HG03025 (cell line): ENCODE measurements around the gene ZCCHC10.
A peak's percentile ranks its signal among the peaks of the same experiment; 100 is the strongest.

Source experiments
- ATAC-seq: cut with Tn5 transposase; IDR thresholded peaks from one replicate; pipeline ENCODE4 v1.9.1; 2021; ENCODE audit warnings: mild to moderate bottlenecking, moderate library complexity; ENCODE audit not compliant: unreplicated experiment, low FRiP score

The ZCCHC10 gene

DNA sequence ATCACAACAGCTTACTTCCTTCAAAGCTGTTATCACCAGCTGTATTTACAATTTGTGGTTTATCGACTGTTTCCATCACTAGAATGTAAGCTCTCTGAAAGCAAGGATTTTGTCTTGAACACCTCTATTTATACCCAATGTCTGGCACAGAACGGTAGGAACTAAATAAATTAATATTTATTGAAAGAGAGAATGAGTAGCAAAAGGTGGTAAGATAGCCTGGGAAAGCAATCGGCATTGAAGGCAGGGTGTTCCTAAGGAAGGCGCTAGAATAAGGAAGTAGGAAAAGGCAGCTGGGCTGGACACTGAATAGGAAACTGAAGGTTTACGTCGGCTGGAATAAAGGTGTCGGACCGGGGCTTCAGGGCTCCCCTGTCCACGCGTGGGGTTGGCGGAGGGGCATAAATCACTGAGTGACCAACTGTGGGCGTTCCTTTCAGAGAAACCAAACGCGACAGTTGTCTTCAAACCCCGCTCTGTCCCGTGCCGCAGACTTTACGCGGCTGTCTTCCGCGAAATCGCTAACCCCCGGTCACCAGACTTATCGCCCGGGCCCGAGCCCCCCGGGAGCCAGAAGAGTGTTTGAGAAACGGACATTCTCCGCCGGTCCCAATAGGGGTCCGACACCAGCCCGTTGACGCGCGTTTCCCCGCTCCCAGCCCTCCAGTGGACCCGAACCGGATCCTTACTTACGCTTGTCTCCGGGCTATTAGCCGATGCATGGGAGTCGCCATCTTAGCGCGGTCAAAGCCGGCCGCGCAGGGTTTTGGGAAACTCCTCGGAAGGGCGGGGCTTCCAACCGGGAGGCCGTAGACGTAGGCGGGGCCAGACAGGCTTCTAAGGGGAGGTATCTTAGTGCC lies at the start of gene ZCCHC10:
Gene ZCCHC10, minus strand, starts transcription at position 746 of the 860 bp plus-strand sequence. Its CDS starts 12 bp downstream, at position 734.
- ATAC-seq = peak; percentile 88

- no peak for ATAC-seq
These were observed 49.5 kb upstream of the ZCCHC10 start for GRCh38 chr5:133075572-133076536.

DNA sequence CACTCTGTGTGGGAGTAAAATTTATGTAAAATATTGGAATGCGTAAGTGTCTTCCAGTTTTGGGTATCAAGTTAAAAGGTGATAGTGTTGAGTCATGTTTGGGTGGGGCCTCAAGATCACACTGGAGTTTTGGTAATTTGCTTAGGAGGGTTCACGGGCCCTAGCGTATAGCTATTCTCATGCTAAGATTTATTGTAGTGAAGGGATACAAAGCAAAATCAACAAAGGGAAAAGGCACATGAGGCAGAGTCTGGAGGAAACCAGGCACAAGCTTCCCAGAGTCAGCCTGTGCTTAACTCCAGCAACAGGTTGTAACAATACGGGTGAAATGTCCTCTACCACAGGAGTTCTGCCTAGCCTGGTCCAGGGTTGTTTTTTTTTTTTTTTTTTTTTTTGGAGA lies 45.7 kb upstream of the ZCCHC10 start:
- no peak for ATAC-seq

GRCh38 chr5:133066045-133066444 lies 39.7 kb upstream of the ZCCHC10 start:
- no peak for ATAC-seq

- ATAC-seq = no peak
These were observed 39.1 kb upstream of the ZCCHC10 start for GRCh38 chr5:133065471-133065870.

GRCh38 chr5:133063965-133064364 lies 37.6 kb upstream of the ZCCHC10 start:
- no peak for ATAC-seq

GRCh38 chr5:133062276-133062675 lies 35.9 kb upstream of the ZCCHC10 start:
- ATAC-seq = no peak

DNA sequence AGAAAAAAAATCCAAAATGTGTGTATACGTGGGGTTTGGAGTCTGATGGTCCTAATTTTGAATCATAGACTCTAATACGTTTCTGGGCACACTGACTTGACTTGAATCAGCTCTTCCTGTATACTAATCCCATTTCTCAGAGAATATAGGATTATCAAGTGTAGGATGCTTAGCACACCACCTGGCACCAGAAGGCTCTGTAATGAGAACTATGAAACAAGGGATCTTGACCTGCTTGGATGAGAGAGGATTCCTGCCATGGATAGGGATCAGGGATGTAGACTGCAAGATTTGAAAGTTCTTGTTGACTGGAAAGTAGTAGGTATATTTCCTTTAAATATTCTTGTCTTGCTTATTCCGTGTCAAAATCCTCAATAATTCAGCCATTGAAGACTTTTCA lies 33.3 kb upstream of the ZCCHC10 start:
- no peak for ATAC-seq

DNA sequence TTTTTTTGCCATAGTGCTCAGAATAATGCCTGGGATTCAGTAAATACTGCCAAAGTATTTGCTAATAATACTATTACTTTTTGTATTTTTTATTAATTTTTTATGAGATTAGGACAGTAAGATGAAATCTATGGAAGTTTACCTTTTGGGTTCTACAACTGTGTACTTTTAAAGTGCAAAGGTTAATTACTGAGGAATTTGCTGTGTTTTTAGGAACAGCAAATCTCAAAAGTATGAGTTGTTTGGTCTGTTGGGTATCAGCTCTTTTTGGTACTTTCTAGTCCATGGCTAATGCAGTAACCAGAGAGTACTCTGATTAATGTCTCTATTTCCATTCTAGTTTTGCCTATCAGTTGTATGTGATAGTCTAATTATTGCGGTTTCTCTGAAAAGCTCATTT lies 30.5 kb upstream of the ZCCHC10 start:
- ATAC-seq = no peak

- ATAC-seq = no peak
These were observed 28.5 kb upstream of the ZCCHC10 start for GRCh38 chr5:133054697-133055471.

DNA sequence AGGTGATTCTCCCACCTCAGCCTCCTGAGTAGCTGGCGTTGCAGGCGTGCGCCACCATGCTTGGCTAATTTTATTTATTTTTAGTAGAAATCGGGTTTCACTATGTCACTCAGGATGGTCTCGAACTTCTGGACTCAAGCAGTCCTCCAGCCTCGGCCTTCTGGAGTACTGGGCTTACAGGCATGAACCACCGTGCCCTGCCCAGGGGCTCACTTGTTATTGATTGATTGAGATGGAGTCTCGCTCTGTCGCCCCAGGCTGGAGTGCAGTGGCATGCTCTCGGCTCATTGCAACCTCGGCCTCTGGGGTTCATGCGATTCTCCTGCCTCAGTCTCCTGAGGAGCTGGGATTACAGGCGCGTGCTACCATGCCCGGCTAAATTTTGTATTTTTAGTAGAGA lies 27.1 kb upstream of the ZCCHC10 start:
- no peak for ATAC-seq

- ATAC-seq = peak; percentile 24
These were observed 26.2 kb upstream of the ZCCHC10 start for GRCh38 chr5:133052317-133053175.

DNA sequence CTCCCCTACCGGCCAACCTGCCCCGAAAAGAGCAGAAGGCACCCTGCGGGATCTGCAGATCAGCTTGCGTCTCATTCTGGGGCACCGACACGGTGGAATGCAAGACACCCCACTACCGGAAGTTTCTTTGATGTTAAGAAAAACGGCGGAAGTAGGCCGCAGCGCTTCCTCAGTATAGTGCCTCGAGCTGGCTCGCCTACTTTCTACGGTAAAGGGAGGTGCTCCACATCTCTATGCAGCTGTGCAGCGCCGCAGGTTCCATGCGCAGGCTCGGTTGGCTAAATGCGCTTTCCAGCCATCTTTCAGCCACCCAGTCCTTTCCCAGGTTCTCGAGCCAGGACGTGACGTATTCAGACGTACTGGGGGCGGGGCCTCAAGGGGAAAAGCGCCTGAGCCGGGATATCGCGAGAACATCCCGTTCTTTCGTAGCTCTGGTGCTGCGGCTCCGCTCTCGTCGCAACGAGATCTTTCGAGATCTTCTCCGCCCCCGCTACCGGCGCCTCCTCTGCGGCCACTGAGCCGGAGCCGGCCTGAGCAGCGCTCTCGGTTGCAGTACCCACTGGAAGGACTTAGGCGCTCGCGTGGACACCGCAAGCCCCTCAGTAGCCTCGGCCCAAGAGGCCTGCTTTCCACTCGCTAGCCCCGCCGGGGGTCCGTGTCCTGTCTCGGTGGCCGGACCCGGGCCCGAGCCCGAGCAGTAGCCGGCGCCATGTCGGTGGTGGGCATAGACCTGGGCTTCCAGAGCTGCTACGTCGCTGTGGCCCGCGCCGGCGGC lies 25.4 kb upstream of the ZCCHC10 start, which contains the start of gene HSPA4:
Gene HSPA4, plus strand, starts transcription at position 472 of the 775 bp plus-strand sequence. Its CDS starts 238 bp downstream, at position 710.
- peak; percentile 83 for ATAC-seq

DNA sequence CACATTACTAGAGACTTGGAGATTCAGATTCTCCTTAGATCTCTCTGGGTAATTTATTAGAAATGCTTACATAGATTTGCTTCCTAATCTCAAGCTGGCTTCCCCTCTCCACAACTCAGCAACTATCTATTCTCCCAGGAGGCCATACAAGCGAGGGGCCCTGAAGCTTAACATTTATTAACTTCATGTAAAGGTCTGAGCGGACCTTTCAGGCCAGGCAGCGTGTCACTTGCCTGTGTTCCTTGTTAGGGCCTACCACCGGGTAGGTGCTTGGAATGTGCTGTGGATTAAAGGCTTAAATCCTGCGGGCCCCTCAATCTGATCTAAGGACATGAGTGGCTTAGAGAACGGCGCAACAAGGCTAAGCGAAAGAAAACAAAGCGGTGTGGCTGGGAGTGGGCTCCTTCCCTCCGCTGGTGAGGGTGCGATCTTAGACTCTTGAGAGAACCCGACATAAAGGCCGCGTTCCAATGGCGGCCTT lies 24.8 kb upstream of the ZCCHC10 start:
- ATAC-seq = peak; percentile 3

- ATAC-seq = no peak
These were observed 24.2 kb upstream of the ZCCHC10 start for GRCh38 chr5:133050521-133050920.

GRCh38 chr5:133049726-133050048 lies 23.3 kb upstream of the ZCCHC10 start:
- no peak for ATAC-seq

DNA sequence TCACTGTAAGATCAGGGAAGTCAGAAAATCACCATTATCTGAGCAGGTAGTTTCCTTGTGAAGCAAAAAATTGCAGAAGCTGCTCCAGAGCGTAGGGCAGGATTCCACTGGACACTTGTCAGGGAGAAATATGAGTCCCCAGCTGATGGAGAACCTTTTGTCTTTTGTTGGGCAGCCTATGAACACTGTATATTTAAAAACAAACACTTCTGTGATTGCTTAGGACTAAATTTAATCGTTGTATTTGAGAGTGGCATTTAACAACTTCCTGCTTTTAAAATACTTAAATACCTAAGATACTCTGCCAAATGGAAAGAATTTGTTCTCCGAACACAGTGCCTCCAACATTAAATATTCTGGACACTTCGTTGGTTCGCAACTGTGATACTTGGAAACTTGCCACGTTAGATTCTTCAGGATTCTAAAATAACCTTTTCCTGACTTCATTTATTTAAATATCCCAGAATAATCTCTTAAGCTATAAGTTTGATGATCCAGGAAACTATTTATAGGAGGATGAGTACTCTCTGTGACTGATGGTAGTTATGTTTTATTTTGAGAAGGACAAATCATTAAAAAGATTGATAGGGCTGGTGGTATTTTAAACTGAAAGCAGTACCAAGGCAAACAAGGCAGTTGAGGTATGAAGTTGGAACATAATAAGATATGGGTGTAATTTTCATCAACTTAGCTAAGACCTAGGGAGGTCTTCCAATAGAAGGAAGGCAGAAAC lies 22.8 kb upstream of the ZCCHC10 start:
- ATAC-seq = no peak

DNA sequence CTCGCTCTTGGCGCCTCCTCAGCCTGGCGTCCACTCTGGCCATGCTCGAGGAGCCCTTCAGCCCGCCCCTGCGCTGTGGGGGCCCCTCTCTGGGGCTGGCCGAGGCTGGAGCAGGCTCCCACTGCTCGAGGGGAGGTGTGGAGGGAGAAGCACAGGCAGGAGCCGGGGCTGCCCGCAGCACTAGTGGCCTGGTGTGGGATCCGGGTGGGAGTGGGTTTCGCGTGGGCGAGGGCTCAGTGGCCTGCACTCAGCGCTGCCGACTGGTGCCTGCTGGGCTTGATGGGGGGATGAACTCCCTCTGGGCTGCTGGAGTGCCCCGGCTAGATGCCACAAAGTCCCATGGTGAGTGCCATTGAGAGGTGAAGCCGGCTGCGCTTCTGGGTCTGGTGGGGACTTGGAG lies 21.1 kb upstream of the ZCCHC10 start:
- no peak for ATAC-seq
